Jurkat, Clone E6-1 (cell line): Measurements from ENCODE around the gene TATDN3.
A peak's percentile ranks its signal among the peaks of the same experiment; 100 is the strongest.
"Not testable (repeated sequence)": the region's sequence is repeated elsewhere in the genome, so short reads cannot be mapped to it uniquely, and the experiment has no call there.

ENCODE experiments used
- DNase-seq: peaks from one replicate; pipeline ENCODE4 v3.0.0-alpha.2; 2011; ENCODE audit warnings: low read depth, low spot score
- H3K4me3 ChIP-seq: 2 replicates; pipeline ENCODE4 v1.5.1; 2011; ENCODE audit warnings: mild to moderate bottlenecking, low read length, control low read depth, moderate library complexity

TATDN3 gene

GRCh38 chr1:212771341-212771740 is 20.4 kb upstream of the TATDN3 start:
- DNase-seq: no peak
- no peak overlapping the region for H3K4me3 ChIP-seq

GRCh38 chr1:212773011-212773410 is 18.7 kb upstream of the TATDN3 start:
- DNase-seq: no peak

GRCh38 chr1:212774584-212774983 is 17.1 kb upstream of the TATDN3 start:
- H3K4me3 ChIP-seq: no peak overlapping the region
- no peak for DNase-seq

More at GRCh38 chr1:212773011-212773410, 18.7 kb upstream of the TATDN3 start:
- H3K4me3 ChIP-seq: no peak overlapping the region

DNA sequence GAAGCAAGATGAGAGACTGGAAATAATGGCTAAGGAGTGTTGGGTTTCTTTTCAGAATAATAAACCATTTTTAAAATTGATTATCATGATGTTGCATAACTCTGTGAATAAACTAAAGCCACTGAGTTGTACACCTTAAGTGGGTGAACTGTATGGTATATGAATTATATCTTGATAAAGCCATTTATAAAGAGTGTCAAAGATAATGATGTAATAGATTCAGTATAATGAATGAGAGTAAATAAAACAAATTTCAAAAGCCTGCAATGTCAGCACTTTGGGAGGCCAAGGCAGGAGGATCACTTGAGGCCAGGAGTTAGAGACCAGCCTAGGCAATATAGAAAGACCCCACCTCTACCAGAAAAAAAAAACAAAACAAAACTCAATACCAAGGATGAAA is 16.5 kb upstream of the TATDN3 start:
- DNase-seq: no peak
- H3K4me3 ChIP-seq: no peak overlapping the region

GRCh38 chr1:212777151-212777550 is 14.5 kb upstream of the TATDN3 start:
- no peak for DNase-seq
- no peak overlapping the region for H3K4me3 ChIP-seq

GRCh38 chr1:212779086-212779485 is 12.6 kb upstream of the TATDN3 start:
- not testable (repeated sequence) for DNase-seq, H3K4me3 ChIP-seq

DNA sequence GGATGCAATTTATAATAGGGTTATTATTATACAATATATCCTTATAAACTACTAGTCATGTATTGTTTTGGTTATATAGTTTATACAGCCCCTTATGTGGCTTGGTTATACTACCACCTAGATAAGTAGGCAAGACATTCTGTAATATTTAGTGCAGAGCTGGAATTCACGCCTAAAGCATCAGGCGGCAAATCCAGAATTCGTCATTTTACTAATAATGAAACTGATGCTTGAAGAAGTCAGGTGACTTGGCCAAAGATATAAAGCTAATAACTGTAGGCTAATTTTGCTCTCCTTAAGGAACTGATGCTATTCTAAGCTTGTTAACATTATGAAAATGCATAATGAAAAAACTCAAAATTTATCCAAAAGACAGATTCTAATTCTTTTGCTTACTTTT is 10.9 kb upstream of the TATDN3 start:
- no peak for DNase-seq
- H3K4me3 ChIP-seq: no peak overlapping the region

- no peak for DNase-seq
- no peak overlapping the region for H3K4me3 ChIP-seq
These were observed 10.5 kb upstream of the TATDN3 start for GRCh38 chr1:212781225-212781624.

GRCh38 chr1:212782422-212783154 is 9.1 kb upstream of the TATDN3 start:
- DNase-seq: no peak
- H3K4me3 ChIP-seq: no peak overlapping the region

GRCh38 chr1:212783976-212784375 is 7.7 kb upstream of the TATDN3 start:
- DNase-seq: no peak

GRCh38 chr1:212785871-212786270 is 5.8 kb upstream of the TATDN3 start:
- H3K4me3 ChIP-seq: no peak overlapping the region
- DNase-seq: no peak

More at GRCh38 chr1:212783976-212784375, 7.7 kb upstream of the TATDN3 start:
- H3K4me3 ChIP-seq: no peak overlapping the region

DNA sequence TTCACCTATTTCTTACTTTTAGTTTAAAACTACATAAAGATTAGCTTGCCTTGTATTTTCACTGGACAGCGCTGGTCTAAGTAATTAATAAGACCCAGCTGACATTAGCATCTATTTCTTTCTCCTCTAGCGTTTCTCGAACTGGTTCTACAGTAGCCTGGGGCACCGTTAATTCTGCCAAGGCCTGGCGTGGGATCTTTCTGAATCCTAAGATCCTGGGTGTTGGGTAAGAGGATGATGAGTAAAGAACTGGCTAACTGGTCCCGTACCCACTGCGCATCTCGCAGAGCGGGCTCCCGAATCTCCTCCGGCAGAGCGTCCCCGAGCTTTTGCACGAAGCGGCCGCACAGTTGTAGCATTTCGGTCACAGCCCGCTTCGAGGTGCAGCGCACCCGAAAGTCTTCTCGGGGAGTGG is 426 bp upstream of the TATDN3 start:
- peak; percentile 39 for DNase-seq
- H3K4me3 ChIP-seq: peak overlapping the region; percentile 97

DNA sequence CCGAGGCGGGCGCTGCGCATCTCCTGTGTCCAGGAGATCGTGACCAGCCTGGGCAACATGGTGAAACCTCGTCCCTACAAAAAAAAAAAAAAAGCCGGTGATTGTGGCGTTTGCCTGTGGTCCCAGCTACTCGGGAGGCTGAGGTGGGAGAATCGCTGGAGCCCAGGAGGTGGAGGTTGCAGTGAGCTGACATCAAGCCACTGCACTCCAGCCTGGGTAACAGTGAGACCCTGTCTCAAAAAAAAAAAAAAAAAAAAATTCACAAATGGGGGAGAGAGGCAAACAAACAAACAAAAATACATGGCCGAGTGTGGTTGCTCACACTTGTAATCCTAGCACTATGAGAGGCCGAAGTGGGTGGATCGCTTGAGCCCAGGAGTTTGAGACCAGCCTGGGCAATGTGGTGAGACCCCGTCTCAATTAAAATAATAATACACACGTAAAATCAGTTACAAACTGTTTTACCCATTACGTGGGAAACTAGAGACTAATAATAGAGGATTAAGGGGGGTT is 758 bp downstream of the TATDN3 start:
- DNase-seq: no peak
- peak overlapping the region; percentile 97 for H3K4me3 ChIP-seq

DNA sequence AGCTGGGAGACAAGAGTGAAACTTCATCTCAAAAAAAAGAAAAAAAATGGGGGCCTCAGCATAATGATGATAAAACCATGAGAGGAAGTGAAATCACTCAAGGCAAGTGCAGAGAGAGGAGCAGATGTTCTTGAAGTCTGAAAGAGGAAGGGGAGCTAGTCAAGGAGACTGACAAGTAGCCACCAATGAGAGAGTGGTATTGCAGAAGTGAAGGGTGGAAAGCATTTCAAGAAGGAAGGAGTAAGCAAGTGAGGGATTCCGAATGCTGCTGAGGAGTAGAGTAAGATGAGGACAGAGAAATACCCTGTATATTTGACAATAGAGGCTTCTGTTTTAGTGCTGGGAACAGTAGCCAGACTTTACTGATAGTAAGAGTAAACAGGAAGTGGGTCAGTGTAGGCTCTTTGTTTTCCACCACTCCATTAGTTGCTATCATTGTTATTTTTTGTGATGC is 2.9 kb downstream of the TATDN3 start:
- DNase-seq: peak; percentile 65
- no peak overlapping the region for H3K4me3 ChIP-seq

- DNase-seq: no peak
These were observed 6.0 kb downstream of the TATDN3 start for GRCh38 chr1:212797681-212798080.

GRCh38 chr1:212805767-212806166 is 14.1 kb downstream of the TATDN3 start:
- no peak overlapping the region for H3K4me3 ChIP-seq
- DNase-seq: no peak

More at GRCh38 chr1:212797681-212798080, 6.0 kb downstream of the TATDN3 start:
- no peak overlapping the region for H3K4me3 ChIP-seq

DNA sequence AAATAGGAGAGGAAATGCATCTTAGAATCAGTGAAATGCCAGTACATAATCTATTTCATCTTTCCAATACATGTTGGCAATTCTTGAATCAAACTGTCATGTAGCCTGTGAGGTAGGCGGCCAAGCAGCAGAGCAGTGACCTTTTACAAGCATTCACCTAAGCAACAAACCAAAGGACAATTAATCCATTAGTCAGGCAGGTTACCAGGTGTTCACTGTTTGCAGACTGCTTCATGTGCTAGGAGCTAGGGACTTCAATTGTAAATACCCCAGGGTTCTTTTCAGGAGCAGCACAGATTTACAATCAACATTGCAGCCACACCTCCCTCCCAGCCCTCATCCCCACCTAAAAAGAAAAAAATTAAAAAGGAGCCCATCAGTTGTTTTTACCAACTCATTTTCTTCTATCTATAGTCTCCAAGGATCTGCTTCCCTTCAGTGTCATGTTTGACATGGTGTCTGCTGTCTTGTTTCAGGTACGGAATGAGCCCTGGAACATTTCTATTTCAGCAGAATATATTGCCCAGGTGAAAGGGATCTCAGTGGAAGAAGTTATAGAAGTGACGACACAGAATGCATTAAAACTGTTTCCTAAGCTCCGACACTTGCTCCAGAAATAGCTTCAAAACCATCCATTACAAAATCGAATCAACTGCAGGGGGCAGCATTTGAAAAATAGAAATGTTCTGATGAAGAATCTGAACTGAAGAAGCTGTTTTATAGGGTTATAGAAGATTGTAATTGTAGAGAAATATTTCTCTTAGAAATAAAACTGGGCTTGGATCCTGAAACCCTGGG is 23.0 kb downstream of the TATDN3 start:
- no peak overlapping the region for H3K4me3 ChIP-seq
- no peak for DNase-seq

- no peak overlapping the region for H3K4me3 ChIP-seq
- DNase-seq: no peak
These were observed 25.0 kb downstream of the TATDN3 start for GRCh38 chr1:212816567-212817278.

- H3K4me3 ChIP-seq: no peak overlapping the region
These were observed 28.0 kb downstream of the TATDN3 start for GRCh38 chr1:212819726-212820125.

More at GRCh38 chr1:212819726-212820125, 28.0 kb downstream of the TATDN3 start:
- DNase-seq: no peak
